HG03342 (cell line): Measurements from ENCODE around the gene RTRAF.

Experiments
- ATAC-seq: cut with Tn5 transposase; IDR thresholded peaks from one replicate; pipeline ENCODE4 v1.9.1; 2021; ENCODE audit warnings: mild to moderate bottlenecking, moderate library complexity; ENCODE audit not compliant: unreplicated experiment

RTRAF gene

DNA sequence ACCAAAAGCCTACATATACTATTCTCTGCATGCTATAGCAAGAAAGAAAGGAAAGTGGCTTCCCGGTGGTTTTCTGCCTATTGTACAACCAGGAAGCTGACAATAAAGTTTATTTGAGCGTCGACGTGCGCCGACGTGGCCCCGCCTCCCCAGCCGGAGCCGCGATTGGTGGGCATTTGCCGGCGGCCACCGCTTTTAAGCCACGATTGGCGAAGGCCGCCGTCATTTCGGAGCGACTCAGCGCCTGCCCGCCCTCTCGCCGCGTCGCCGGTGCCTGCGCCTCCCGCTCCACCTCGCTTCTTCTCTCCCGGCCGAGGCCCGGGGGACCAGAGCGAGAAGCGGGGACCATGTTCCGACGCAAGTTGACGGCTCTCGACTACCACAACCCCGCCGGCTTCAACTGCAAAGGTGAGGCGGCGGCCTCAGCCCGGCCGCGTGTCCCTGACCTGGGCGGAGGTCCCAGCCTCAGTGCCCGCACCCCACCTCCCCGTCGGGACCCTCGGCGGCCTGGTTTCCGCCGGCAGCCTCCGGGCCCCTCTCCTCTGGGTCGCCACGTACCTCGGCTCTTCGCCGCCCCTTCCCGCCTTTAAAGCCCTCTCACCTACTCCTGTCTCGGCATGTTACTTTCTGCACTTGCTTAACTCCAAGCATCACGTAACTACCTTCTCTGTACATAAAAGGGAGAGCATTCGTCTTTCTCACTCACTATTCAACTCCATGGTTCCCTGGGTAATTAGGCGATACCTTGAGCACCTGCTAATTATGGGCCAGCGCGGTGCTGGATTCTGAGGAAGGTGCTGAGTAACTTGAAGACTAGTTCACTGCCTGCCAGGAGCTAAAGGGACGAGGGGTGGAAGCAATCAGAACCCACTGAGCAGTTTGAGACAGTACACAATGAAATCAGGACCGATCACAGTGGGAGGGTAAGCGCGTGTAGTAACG lies at the start of gene RTRAF:
TSS of gene RTRAF (plus strand) at position 254 of the 942 bp plus-strand sequence. CDS start at position 348, 94 bp downstream.
- ATAC-seq, result peak; percentile 93

DNA sequence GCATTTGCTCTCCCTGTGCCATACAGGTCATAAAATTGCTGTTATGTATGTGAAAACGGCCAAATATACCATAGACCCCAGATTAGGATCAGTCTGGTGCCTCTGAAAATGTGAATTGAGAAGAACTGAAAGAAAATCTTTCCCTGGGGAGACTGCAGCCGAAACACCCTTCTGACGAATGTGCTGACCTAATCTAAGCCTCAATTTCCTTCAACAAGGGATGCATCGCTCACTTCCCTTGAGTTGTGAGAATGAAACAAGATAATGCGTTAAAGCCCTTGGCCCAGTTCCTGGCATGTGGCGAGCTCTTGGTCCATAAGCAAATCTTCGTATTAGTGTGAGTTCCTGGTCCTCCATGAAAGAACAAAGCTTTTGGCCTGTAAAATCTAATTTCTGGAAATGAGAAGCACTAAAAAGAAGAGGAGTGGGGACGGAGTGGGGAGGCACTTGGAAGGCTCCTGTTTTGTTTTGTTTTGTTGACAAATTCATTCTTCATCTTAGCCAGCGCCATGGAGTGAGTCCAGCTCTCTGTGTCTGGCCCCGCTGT lies 49.5 kb upstream of the RTRAF start:
- no peak for ATAC-seq

DNA sequence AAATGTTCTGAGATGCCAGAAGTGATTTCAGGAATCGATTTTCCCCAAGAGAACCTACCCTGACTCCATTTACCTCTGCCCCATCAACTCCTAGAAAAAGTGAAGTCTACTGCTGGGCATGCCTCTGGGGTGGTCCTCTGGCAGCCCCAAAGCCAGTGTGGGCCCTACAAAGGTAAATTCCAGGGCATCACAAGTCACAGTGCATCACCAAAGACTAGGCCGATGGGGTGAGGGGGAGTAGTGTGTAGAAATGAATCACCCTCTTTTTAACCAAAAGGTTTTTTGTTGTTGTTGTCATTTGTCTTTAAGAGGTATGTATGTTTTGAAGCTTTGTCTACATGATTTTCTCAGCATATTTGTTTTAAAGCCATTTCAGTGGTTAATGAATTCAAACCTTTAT lies 46.4 kb upstream of the RTRAF start:
- ATAC-seq, result no peak

DNA sequence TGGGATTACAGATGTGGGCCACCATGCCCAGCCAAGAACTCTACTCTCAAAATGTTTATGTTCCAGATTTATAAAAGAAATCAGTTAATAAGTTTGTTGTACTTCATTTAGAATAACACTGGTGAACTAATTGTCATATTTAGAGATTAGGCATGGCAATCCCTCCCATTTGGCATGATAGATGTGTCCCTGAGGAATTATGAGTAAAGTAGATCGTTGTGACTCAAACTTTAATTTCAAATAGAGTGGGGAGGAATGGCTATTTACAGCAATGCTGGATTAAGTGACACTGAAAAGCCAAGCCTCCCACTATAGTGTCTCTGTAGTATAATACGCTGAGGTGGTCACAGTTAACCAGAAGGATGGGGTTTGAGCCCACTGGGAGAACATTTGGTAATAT lies 39.3 kb upstream of the RTRAF start:
- no peak for ATAC-seq

DNA sequence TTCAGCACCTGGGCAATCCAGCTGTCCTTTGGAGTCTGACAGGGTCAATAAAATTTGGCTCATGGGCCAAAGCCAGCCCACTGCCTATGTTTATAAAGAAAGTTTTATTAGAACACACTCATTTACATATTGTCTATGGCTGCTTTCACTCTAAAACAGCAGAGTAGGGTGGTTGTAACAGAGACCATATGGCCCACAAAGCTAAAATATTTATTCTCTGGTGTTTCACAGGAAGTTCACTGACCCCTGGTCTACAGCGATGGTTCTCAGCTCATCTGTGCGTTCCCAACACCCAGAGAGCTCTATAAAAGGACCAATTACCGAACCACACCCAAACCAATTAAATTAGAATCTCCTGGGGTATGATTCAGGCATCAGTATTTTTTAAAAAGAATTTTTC lies 37.7 kb upstream of the RTRAF start:
- ATAC-seq, result no peak

DNA sequence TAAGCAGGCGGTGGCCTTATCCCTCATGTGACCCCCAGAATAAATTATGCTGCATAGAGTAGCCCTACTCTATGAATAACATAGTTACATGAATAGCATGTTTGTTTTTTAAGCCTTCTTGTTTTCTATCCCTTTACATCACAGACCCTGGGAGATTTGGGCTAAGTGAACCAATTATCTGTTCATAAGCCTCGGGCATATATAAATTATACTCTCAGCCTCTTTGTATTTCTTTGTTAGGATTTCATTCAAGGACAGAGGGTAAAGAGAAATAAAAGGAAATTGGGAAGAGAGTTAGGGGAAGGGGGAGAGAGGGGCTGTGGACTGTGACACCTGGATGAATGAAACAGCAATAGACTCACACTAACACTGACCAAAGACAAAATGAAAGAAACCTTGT lies 35.3 kb upstream of the RTRAF start:
- ATAC-seq, result no peak

DNA sequence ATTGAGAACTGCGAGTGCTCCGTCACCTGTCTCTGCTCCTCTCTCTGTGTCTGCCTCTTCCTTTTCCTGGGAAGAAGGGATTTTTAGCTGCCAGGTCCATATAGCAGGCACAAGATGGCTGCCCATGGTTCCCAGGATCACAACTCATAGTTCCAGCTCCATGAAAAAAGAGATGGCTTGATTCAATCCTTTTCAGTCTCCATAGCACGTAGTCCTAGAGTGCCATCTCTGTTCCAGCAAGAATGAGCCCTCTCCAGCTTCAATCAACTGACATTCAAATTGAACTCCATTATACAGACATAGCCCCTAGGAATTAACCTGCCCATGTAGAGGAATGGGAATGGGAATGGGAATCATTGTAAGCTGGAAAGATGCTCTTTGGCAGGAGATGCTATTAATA lies 34.7 kb upstream of the RTRAF start:
- ATAC-seq, result no peak

DNA sequence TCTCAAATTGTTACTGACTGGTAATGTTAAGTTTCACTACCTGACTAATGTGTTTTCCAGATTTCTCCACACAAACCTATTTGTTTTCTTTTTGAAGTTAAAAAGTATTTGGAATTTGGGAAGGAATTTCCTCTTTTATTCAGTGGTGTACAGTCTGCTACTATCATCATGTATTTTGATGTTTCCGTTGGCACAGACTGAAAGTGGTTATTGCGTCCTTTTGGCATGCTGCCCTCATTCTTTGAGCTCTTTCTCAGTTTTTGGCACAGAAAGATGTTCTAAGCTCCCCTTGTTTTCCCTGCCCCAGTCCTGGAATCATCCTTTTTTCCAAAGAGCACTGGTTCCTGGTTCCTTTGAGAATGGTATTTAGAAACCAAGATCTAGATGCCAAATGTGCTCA lies 31.4 kb upstream of the RTRAF start:
- ATAC-seq, result no peak

DNA sequence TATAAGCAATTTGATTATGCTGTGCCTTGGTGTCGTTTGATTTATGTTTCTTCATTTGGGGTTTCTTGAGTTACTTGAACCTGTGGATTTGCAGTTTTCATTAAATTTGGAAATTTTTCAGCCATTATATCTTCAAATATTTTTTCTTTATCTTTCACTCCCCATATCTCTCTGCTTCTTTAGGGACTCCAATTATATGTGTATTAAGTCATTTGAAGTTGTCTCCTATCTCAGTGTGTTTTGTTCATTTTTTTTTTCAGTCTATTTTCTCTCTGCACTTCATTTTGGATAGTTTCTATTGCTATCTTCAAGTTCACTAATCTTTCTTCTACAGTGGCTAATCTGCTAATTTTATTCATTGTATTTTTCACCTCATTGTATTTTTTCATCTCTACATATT lies 29.4 kb upstream of the RTRAF start:
- ATAC-seq, result no peak

DNA sequence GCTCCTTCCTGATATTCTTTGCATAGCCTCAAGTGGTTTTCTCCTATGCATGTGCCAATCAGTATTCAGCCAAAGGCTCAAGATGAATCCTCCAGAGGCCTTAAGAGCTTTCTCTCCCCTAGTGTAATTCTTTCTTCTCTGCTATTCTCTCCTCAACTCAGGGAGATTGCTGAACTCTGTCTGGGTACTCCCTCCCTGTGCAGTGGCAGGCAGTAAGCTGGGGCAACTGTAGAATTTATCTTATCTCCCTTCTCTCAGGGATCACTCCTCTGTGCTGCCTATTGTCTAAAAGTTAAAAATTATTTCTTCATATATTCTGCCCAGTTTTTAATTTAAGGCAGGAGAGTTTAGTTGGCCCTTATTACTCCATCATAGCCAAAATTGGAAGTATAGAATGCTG lies 28.5 kb upstream of the RTRAF start:
- ATAC-seq, result no peak

DNA sequence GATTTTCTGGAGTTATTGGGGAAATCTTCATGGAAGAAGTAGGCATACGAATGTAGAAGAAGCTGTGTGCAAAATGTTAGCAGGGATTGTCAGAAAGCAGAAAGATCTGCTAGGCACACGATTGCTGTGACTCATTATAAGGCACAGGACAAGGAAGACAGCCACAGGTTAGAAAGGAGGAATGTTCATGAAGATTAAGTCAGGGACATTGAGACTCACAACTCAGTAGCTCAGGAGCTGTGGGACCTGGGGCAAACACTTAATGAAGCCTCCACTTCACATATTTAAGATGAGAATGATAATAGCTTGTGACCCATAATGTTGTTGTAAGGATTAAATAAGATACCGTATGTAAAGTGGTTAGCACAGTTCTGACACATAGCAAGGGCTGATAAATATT lies 26.6 kb upstream of the RTRAF start:
- no peak for ATAC-seq

DNA sequence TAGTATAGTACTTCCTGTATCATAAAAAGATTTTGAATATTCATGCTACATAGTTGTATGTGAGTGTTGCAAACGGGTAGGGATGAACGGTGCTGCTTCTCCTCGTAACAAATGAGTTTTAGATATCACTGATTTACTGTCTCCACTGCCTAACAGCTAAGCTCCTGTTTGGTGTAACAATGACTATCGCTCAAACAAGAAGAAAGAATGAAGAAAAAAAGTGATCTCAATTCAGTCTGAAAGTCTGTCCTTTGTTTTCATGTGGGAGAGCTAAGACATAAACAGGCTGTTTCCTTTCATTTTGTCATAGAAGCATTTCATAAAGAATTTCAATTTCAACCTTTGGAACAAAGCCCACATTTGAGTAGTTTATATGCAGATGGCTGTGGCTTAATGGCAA lies 26.1 kb upstream of the RTRAF start:
- ATAC-seq, result no peak

DNA sequence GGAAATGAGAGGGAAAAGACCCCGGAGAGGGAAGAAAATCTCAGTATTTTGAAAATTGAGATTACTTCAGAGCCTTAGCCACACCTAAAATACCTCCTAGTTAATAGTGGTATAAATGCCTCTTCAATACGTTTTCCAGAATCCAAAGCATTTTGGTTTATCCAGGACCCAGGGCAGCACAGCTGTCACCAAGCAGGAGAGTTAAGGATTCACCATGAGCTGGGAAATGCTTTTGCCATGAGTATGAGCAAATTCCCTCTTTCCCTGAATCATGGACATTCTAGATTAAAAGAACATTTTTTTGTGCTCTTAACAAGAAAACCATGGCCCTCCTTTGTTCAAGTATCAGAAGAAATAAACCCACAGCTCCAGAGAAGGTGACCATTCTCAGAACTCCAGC lies 21.8 kb upstream of the RTRAF start:
- ATAC-seq, result no peak

DNA sequence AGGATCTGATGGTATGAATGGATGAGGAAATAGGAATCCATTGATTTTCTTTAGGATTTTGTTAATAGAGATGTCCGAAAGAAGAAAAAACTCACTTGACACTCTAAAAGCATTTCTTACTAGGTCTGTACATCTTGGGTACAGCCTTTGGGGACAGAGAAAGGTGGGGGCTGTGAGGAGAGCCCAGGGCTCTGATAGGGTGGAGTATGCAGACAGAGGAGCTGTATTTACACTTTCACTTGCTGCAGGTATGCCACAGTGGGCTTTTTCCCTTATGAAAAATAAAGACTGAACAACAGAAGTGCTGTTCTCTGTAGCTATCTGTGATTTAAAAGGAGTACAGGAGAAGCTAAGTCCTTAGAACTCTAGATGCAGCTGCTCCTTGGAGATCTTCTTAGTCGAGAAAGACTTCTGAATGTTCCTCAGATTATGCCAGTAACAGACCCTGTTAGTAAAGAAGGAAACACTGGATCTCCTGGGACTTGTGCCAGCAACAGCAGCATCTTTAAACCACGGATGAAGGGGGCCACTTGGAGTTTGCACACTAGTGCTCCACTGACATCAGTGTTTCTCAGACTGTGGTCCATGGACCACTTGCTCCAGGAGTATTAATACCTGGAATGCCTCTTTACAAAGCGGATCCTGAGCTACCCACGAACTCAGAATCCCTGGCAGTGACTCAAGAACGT lies 19.4 kb upstream of the RTRAF start:
- ATAC-seq, result no peak

DNA sequence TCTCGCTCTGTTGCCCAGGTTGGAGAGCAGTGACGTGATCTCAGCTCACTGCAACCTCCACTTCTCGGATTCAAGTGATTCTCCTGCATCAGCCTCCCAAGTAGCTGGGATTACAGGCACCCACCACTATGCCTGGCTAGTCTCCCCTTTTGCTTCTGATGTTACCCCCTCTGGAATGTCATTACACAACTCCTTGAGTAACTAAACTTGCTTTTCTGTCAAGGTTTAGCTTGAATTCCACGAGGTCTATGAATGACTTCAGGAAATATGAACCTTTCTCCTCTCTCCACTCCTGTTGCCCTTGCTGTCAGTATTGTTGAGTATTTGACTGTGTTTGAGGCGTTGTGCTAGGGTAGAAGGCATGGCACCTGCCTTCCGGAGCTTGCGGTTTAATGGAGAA lies 16.8 kb upstream of the RTRAF start:
- no peak for ATAC-seq

DNA sequence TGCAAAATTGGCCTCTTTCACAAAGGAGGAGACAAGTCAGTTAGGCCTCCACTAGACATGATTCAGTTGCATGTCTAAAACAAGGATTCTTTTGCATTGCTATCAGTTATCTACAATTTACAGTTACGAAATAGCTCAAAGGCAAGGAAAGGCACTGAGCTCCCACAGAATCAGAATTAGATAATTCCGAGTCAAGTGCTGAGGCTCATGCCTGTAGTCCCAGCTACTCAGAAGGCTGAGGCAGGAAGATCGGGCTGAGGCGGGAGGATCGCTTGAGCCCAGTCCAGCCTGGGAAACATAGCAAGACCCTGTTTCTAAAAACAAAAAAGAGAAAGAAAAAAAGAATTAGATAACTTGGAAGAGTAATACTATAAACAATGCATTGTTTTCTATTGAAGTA lies 12.3 kb upstream of the RTRAF start:
- ATAC-seq, result no peak

DNA sequence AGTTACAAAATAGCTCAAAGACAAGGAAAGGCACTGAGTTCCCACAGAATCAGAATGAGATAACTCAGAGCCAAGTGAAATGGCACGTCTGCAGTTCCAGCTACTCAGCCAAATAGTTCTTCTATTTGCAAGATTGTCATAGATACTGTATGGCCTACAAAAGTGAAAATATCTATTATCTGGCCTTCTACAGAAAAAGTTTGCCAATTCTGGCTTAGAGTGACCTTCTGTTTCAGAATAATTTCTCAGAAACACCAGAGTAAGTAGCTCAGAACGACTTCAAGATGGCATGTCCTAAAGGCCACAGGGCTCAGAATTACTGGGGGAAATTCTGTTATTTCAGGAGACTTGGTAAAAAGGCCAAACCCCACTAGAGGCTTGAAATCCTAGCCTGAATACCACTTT lies 10.7 kb upstream of the RTRAF start:
- ATAC-seq, result no peak

DNA sequence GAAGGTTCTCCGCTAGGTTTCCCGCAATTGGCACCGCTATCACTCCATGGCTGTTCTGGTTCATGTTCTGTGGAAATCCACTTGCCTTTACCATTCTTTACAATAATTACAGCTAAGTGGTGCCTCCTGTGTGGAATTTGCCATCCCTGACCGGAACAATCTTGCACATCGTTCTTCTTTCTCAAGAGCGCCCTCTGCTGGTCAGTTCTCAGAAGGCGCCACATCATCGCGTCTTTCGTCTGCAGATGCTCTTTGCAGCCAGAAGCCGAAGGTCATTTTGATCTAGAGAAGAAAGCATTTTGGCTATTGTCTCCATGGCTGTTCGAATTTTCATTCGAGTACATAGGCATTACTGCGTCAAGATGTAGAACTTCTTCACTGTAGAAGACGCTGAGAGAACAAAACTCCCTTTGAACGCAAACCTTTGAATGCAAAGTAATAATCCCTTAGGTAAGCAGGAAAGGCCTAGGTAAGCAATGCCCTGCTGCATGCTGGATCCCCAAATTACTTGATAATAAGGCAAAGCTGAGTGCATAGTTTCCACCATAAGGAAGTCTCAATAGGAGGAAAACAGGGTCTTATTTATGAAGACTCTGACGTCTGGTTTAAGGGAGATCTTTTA lies 10.1 kb upstream of the RTRAF start:
- ATAC-seq, result peak; percentile 69

DNA sequence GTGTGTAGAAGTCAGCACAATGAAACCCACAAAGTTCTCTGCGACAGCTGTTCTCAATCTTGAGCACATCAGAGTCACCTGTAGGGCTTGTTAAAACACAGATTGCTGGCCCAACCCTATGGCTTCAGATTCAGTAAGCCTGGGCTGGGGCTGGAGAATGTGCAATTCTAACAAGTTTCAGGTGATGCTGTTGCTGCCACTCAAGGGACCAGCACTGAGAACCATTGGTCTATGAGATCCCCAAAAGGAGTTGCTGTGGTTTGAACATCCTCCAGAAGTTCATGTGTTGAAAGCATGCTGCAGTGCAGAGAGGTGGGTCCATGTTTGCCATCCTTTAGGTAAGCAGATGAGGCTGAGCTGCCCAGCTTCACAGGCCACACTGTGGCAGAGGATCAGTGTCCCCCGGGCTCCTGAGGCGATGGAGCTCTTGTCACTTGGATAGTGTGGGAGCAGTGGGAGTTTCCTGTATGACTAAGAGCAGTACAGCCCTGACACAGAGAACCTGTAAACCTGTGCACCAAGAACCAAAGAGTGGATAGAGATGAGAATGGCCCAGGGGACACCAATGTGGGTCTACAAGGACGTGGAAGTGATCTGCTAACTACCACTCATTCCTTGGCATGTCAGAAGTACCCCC lies 8.0 kb upstream of the RTRAF start:
- peak; percentile 58 for ATAC-seq

DNA sequence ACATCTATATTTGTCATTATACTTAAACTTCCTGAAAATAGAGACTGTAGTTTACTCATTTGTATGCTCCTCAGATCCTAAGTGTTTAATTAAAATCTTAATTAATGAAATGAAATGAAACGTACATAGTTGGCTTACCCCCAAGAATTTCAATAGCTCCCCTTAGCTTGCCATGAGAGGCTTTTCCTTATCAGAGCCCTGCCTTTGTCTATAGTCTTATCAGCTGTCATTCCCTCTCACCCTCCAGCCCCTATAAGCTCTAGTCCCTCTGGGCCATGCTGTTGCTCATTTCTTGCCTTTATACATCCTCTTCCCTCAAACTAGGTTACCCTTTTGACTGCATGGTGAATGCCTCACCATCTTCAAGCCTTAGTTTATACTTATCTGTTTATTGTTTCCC lies 1.1 kb upstream of the RTRAF start:
- ATAC-seq, result no peak

DNA sequence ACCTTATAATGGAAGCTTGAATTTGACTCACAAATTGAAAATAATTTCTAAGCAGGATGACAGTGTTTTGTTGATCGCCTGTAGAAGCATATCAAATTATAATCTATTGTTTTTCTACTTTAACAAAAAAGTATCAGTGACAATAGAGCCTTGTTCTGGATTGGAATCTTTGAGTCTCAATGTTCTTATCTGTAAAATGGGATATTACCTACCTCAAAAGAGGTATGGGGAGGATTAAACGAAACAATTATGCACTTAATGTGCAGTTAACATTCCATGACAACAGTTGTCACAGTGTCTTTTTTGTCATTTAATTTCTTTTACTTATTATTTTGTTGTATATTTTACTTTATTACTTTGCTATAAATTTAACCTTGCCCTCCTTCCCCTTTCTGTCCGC lies 1.1 kb downstream of the RTRAF start:
- ATAC-seq, result no peak
